Stomach (tissue), 9 donors: Measurements from ENCODE around the gene NEK6. TPM values are rescaled to one million over a fixed set of nuclear protein-coding genes. Genes with fewer than 3 reads are reported as not detected.

Experiments used
- DNase-seq, 2 donors: peaks; one replicate each; pipeline versions ENCODE4 v3.0.0 to v3.0.0-alpha.2; 2013 to 2019
- H3K27ac ChIP-seq, 5 donors: fragments of 200-600 bp in 4 of 5; sonication (generic) in 4 of 5; one replicate each; pipeline ENCODE4 v1.5.1; 2013 to 2019; ENCODE audit warnings: mild to moderate bottlenecking in 1 of 5, moderate library complexity in 1 of 5
- H3K27me3 ChIP-seq, 3 donors: fragments of 200-600 bp; sonication (generic); one replicate each; pipeline ENCODE4 v1.5.1; 2017 to 2019; ENCODE audit warnings: mixed run types in 1 of 3
- H3K36me3 ChIP-seq, 4 donors: fragments of 200-600 bp; sonication (generic); 1 replicate in 3 of 4; 2 replicates in 1 of 4; pipeline ENCODE4 v1.5.1; 2016 to 2019
- H3K4me1 ChIP-seq, 4 donors: fragments of 200-600 bp; sonication (generic); one replicate each; pipeline ENCODE4 v1.5.1; 2016 to 2019
- H3K4me3 ChIP-seq, 4 donors: fragments of 200-600 bp; sonication (generic) in 3 of 4; one replicate each; pipeline ENCODE4 v1.5.1; 2016 to 2019; ENCODE audit warnings: mild to moderate bottlenecking in 1 of 4
- H3K9me3 ChIP-seq, 4 donors: fragments of 200-600 bp; sonication (generic); one replicate each; pipeline ENCODE4 v1.5.1; 2016 to 2019
- CTCF ChIP-seq, 7 experiments: fragments of 450-650 bp in 4 of 7; fragments of 200-600 bp in 3 of 7; sonication (generic) in 3 of 7; IDR thresholded peaks; one replicate each; pipeline ENCODE4 v1.5.1; 2016 to 2019; ENCODE audit warnings: antibody characterized with exemption in 7 of 7, control low read depth in 2 of 7, mild to moderate bottlenecking in 1 of 7
- EP300 ChIP-seq: sonication (generic); formaldehyde crosslinking; IDR thresholded peaks from one replicate; pipeline ENCODE4 v1.6.1; 2017; ENCODE audit warnings: antibody characterized with exemption
- POLR2A ChIP-seq, 4 donors: fragments of 450-650 bp; IDR thresholded peaks; one replicate each; pipeline ENCODE4 v1.6.1; 2016; ENCODE audit warnings: antibody characterized with exemption in 4 of 4, control low read depth in 2 of 4, mild to moderate bottlenecking in 1 of 4, moderate library complexity in 1 of 4
- POLR2AphosphoS5 ChIP-seq, 3 donors: sonication (generic); formaldehyde crosslinking; IDR thresholded peaks; one replicate each; pipeline ENCODE4 v1.6.1; 2016; ENCODE audit warnings: antibody characterized with exemption in 3 of 3
- WGBS, 5 donors: extraction: QIAGEN DNeasy Blood & Tissue Kit in 3 of 5; methylation state at CpG; one replicate each; pipeline versions ENCODE4 v1.1.5 to v1.1.7; 2013 to 2018; 5-methylcytosine and 5-hydroxymethylcytosine counted together
- intact Hi-C: fragments of 100-400 bp; cut with DNase I; formaldehyde crosslinking; loops from one replicate; pipeline ENCODE4 v1.15.1; 2023; ENCODE audit warnings: low total_unique reads
- polyA plus RNA-seq, 3 donors: library from polyadenylated mRNA; stranded (reverse); fragments of 200-250 nt; gene quantifications; one replicate each; pipeline ENCODE4 v1.2.3, GENCODE V29; 2013
- total RNA-seq, 5 donors: library from RNA; depleted of rRNA; stranded (reverse); fragments of >200 nt; gene quantifications; one replicate each; pipeline versions ENCODE4 v1.1.0 to v1.2.3, GENCODE V29; 2014 to 2016
- donor health status: healthy with polysubstance abuse.
- donor health status: Bipolar disorder and iron deficiency.
- donor health status: healthy.

The NEK6 gene
- total and polyA plus RNA-seq, 8 donors: 6.0 to 76.8 (median 25.9) TPM

- Histone ChIP-seq H3K9me3 (no peaks in the 10 kb centered on the region), H3K27ac (no peak overlapping the region), H3K27me3 (no peaks in the 10 kb centered on the region), H3K4me1 (peaks cover 0 to 24% (median 8%) of the 10 kb centered on the region in 4 donors), H3K36me3 (peaks cover 0 to 43% (median 31%) of the 10 kb centered on the region in 4 donors), H3K4me3 (no peak overlapping the region)
- intact Hi-C loops: no loop called here
- WGBS, 5 donors: 91 to 96% (median 94%) methylated on average over 9 of the region's 9 CpGs
- no peak for DNase-seq
- no peak for TF ChIP-seq CTCF (IDR thresholded peaks at IDR 0.05)
- TF ChIP-seq EP300: no peak
- TF ChIP-seq POLR2A (IDR thresholded peaks at IDR 0.05): no peak
- no peak for TF ChIP-seq POLR2AphosphoS5 (IDR thresholded peaks at IDR 0.05)
Measured at GRCh38 chr9:124375726-124376125, 118.0 kb downstream of the NEK6 start.

GRCh38 chr9:124376329-124376728 is 118.6 kb downstream of the NEK6 start:
- intact Hi-C loops: no loop called here
- H3K4me1 ChIP-seq: peaks cover 0 to 18% (median 8%) of the 10 kb centered on the region in 4 donors
- no peak overlapping the region for H3K27ac ChIP-seq
- no peak for TF ChIP-seq POLR2AphosphoS5 (IDR thresholded peaks at IDR 0.05)
- TF ChIP-seq CTCF (IDR thresholded peaks at IDR 0.05): no peak
- no peak for TF ChIP-seq EP300
- no peak for TF ChIP-seq POLR2A (IDR thresholded peaks at IDR 0.05)
- no peak for DNase-seq
- no peaks in the 10 kb centered on the region for H3K27me3 ChIP-seq
- no peaks in the 10 kb centered on the region for H3K9me3 ChIP-seq
- no peak overlapping the region for H3K4me3 ChIP-seq
- 38 to 76% (median 56%) methylated on average over 1 of the region's 1 CpG for WGBS, 5 donors
- H3K36me3 ChIP-seq: peaks cover 0 to 43% (median 32%) of the 10 kb centered on the region in 4 donors

GRCh38 chr9:124377551-124378406 is 120.0 kb downstream of the NEK6 start:
- H3K27ac ChIP-seq: no peak overlapping the region
- TF ChIP-seq CTCF (IDR thresholded peaks at IDR 0.05) (no peak), EP300 (no peak), POLR2A (IDR thresholded peaks at IDR 0.05) (no peak), POLR2AphosphoS5 (IDR thresholded peaks at IDR 0.05) (no peak)
- no peak for DNase-seq
- peaks cover 3 to 52% (median 40%) of the 10 kb centered on the region in 4 donors for H3K36me3 ChIP-seq
- H3K27me3 ChIP-seq: no peaks in the 10 kb centered on the region
- H3K4me3 ChIP-seq: no peak overlapping the region
- intact Hi-C loops: no loop called here
- no peaks in the 10 kb centered on the region for H3K9me3 ChIP-seq
- peaks cover 0 to 16% (median 5%) of the 10 kb centered on the region in 4 donors for H3K4me1 ChIP-seq
- WGBS, 5 donors: 81 to 87% (median 84%) methylated on average over 10 of the region's 10 CpGs

- WGBS, 5 donors: 80 to 88% (median 81%) methylated on average over 4 of the region's 4 CpGs
Measured at GRCh38 chr9:124381170-124381945, 123.6 kb downstream of the NEK6 start.

More at GRCh38 chr9:124381170-124381945, 123.6 kb downstream of the NEK6 start:
- Histone ChIP-seq H3K4me3 (no peak overlapping the region), H3K27ac (no peak overlapping the region), H3K27me3 (no peaks in the 10 kb centered on the region), H3K4me1 (peaks cover 1 to 36% (median 18%) of the 10 kb centered on the region in 4 donors), H3K36me3 (peaks cover 15 to 51% (median 42%) of the 10 kb centered on the region in 4 donors), H3K9me3 (no peaks in the 10 kb centered on the region)
- no peak for TF ChIP-seq POLR2AphosphoS5 (IDR thresholded peaks at IDR 0.05)
- no peak for TF ChIP-seq EP300
- TF ChIP-seq POLR2A (IDR thresholded peaks at IDR 0.05): no peak
- TF ChIP-seq CTCF (IDR thresholded peaks at IDR 0.05): no peak
- no peak for DNase-seq
- intact Hi-C loops: no loop called here
